Stimulated activated CD4-positive, alpha-beta T cell treated with anti-CD3 and anti-CD28 coated beads, Interleukin-12 subunit alpha, Interleukin-12 subunit beta, amount 100 ng/mL, for 4 hours (primary cell): ENCODE data around the gene LPIN2.
A peak's percentile ranks its signal among the peaks of the same experiment; 100 is the strongest.

Experiments used
- DNase-seq: peaks from one replicate; pipeline ENCODE4 v3.0.0-alpha.2; 2020

The LPIN2 gene

GRCh38 chr18:2978661-2979106 is 34.3 kb downstream of the LPIN2 start:
- DNase-seq, result no peak

GRCh38 chr18:2978208-2978607 is 34.7 kb downstream of the LPIN2 start:
- no peak for DNase-seq

GRCh38 chr18:2976218-2977132 is 36.5 kb downstream of the LPIN2 start:
- no peak for DNase-seq

GRCh38 chr18:2974731-2975130 is 38.2 kb downstream of the LPIN2 start:
- no peak for DNase-seq

GRCh38 chr18:2971741-2972552 is 41.0 kb downstream of the LPIN2 start:
- peak; percentile 47 for DNase-seq

- DNase-seq, result no peak
Observed at GRCh38 chr18:2970772-2971659, 41.9 kb downstream of the LPIN2 start.

- DNase-seq, result no peak
Observed at GRCh38 chr18:2970344-2970743, 42.6 kb downstream of the LPIN2 start.

GRCh38 chr18:2969695-2970094 is 43.2 kb downstream of the LPIN2 start:
- no peak for DNase-seq

- no peak for DNase-seq
Observed at GRCh38 chr18:2968606-2969005, 44.3 kb downstream of the LPIN2 start.

- no peak for DNase-seq
Observed at GRCh38 chr18:2967820-2968219, 45.1 kb downstream of the LPIN2 start.

GRCh38 chr18:2967357-2967756 is 45.6 kb downstream of the LPIN2 start:
- no peak for DNase-seq

GRCh38 chr18:2966560-2966959 is 46.4 kb downstream of the LPIN2 start:
- DNase-seq, result no peak

GRCh38 chr18:2965797-2966196 is 47.1 kb downstream of the LPIN2 start:
- no peak for DNase-seq

- no peak for DNase-seq
Observed at GRCh38 chr18:2964361-2965010, 48.5 kb downstream of the LPIN2 start.
